H54 (cell line): ENCODE measurements around the gene IGFLR1.

Experiments
- DNase-seq: peaks from one replicate; pipeline ENCODE4 v3.0.0; 2011; ENCODE audit warnings: low spot score, mixed read lengths; ENCODE audit not compliant: insufficient read length
- FAIRE-seq: peaks from 3 replicates; lab custom pipeline; 2011; peaks lifted over from hg19 to GRCh38; lab: Jason Lieb, UNC
- POLR2A ChIP-seq: IDR thresholded peaks from 2 replicates; pipeline ENCODE4 v1.6.1; 2011; ENCODE audit warnings: low read depth, mild to moderate bottlenecking, low read length

Gene IGFLR1

GRCh38 chr19:35742121-35742724 is at the start of gene IGFLR1:
TSS of gene IGFLR1 (minus strand) at chr19:35742452. CDS start at chr19:35741180, 1,272 bp downstream.
- DNase-seq: no peak
- no peak for TF ChIP-seq POLR2A
- no peak for FAIRE-seq

GRCh38 chr19:35791814-35792279 is 49.6 kb upstream of the IGFLR1 start:
- TF ChIP-seq POLR2A: no peak
- no peak for DNase-seq
- no peak for FAIRE-seq

- DNase-seq (no peak), FAIRE-seq (no peak)
- no peak for TF ChIP-seq POLR2A
Measured at GRCh38 chr19:35790981-35791813, 48.9 kb upstream of the IGFLR1 start.

GRCh38 chr19:35789978-35790944 is 48.0 kb upstream of the IGFLR1 start:
- no peak for TF ChIP-seq POLR2A
- no peak for FAIRE-seq
- no peak for DNase-seq

GRCh38 chr19:35789195-35789977 is 47.1 kb upstream of the IGFLR1 start:
- TF ChIP-seq POLR2A: no peak
- FAIRE-seq (no peak), DNase-seq (no peak)

- DNase-seq (no peak), FAIRE-seq (no peak)
- TF ChIP-seq POLR2A: no peak
Measured at GRCh38 chr19:35788205-35788960, 46.1 kb upstream of the IGFLR1 start.

- DNase-seq (no peak), FAIRE-seq (no peak)
- no peak for TF ChIP-seq POLR2A
Measured at GRCh38 chr19:35787227-35787799, 45.1 kb upstream of the IGFLR1 start.

GRCh38 chr19:35786299-35787160 is 44.3 kb upstream of the IGFLR1 start:
- no peak for TF ChIP-seq POLR2A
- DNase-seq (no peak), FAIRE-seq (no peak)

- DNase-seq: no peak
- no peak for FAIRE-seq
- TF ChIP-seq POLR2A: no peak
Measured at GRCh38 chr19:35785339-35785627, 43.0 kb upstream of the IGFLR1 start.

- DNase-seq (no peak), FAIRE-seq (no peak)
- no peak for TF ChIP-seq POLR2A
Measured at GRCh38 chr19:35784503-35785338, 42.5 kb upstream of the IGFLR1 start.
